GM19099 (cell line): ENCODE data around the gene AUTS2.

Experiments used
- POLR2A ChIP-seq: IDR thresholded peaks from 3 replicates; pipeline ENCODE4 v1.6.1; 2011; ENCODE audit warnings: low read depth; ENCODE audit not compliant: insufficient read length; ENCODE audit errors: extremely low read depth

AUTS2 gene

DNA sequence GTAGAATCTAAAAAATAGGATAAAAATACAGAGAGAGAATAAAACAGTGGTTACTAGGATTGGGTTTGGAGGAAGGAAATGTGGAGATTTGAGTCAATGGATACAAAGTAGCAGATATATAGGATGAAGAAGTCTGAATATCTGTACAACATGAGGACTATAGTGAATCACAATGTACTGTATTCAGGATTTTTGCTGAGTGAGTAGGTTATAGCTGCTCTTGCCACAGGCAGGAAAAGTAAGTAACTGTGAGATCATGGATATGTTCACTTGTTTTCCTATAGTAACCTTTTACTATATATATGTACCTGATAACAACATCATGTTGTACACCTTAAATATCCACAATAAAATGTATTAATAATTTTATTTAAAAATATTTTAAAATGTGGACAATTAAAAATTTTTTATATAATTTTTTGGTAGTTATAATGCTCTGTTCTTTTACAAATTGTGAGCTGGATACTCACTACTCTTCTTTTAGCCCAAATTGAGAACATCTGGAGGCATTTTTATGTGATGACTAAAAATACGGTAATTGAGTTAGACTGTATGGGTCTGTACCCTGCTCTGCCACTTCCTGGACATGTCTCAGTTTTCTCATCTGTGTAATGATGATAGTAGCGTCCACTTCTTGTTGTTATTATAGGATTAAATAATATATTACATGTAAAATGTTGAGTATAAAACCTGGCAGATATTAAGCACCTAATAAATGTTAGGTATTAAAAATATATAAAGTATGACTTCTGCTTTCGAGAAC is 439.1 kb downstream of the AUTS2 start:
- TF ChIP-seq POLR2A = no peak

DNA sequence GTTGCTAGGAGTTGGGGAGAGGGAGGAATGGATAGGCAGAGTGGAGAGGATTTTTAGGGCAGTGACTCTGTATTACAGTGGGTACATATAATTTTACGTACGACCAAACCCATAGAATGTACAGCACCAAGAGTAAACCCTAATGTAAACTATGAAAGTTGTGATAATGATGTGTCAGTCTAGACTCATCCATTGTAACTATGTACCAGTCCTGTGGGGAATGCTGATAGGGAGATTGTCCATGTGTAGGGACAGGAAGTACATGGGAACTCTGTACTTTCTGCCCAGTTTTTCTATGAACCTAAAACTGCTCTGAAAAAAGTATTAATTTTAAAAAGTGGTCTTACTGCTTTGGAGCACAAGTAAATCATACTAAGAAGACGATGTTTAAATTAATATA is 441.8 kb downstream of the AUTS2 start:
- TF ChIP-seq POLR2A = no peak

DNA sequence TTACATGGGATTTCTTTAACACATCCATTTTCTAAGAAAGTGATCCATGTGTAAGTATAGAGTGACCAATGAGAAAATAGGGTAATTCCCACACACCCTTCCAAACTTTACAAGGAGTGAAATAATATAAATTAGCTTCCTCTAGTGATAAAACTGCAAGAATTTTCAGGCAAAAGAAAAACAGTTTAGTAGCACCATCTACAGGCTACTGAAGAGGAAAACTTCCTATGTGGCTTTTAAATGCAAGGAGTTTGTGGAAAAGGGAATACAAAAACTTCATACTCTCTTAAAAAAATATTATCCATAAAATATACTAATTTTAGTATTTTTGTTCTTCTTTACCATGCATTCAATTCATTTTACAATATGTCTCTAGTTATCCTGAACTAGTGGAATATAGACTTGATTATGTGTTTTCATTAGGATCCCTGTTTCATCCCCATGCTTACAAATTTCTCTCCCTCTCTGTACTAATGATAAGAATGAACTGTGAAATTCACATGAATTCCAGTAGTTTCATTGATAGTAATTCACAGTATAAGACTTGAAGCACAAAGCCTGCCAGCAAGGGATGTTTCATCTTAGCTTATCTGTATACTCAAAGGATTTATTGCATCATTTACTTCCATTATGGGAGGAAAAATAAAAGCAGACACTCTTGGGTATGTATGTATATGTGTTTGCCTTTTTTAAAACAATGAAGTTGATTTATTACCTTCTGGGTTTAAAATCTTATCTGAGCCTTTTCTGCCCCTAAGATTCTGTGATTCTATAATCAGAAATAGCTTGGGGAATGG is 442.9 kb downstream of the AUTS2 start:
- TF ChIP-seq POLR2A = no peak

DNA sequence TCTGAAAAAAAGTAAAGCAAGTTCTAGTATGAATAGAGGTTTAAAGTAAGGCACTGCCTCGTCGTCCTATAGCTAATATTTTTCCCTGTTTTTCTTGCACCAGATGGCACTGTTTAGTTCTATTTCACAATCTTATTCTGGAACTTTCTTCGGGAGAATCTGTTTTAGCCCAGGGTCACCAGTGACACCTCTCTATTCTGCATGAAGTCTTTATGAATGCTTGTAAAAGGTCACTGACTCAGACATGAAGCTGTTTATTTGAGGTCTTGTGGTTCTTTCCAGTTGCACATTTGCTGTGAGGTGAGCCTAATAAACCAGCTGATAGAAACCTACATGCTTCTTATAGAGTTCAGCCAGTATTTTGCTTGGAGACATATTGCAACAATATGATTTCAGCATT is 444.3 kb downstream of the AUTS2 start:
- TF ChIP-seq POLR2A = no peak

DNA sequence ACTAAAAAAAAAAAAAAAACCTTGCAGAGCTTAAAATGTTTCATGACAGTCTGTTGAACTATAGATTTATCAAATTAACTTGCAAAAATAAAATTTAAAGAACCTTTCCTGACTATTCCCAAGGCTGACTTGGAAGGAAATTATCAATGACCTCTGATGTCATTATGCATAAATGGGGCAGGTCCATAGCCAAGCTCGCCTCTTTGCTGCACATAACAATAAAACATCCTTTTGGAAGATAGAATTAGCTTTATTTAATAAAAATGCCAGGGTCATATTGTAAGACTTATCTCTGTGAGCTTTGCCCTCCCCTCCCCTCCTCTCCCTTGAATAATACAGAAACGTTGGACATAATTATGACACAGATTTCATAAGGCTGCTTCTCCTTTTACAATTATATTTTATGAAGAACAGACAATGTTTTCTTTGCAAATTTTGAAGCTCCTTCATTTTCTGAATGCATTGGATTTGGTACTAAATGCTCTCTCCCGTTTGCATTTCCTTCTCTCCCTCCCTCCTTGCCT is 444.8 kb downstream of the AUTS2 start:
- no peak for TF ChIP-seq POLR2A

DNA sequence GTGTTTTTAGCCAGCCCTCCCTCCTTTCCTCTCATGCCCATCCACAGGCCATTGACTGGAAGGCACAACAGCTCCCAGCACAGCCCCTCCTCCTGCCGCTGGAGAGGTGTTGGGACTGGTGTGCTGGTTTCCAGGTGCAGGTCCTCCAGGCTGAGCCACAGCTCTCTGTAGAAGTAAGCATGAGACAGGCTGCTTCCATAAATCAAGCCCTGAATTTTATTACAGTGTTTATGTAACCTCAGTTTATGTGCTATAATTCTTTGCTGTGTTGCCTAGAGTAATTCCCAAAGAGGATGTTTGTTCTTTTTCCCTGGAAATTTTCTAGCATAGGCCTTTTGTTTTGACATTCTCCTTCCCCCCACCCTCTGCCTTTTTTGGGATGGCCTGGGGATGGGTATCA is 445.8 kb downstream of the AUTS2 start:
- no peak for TF ChIP-seq POLR2A

DNA sequence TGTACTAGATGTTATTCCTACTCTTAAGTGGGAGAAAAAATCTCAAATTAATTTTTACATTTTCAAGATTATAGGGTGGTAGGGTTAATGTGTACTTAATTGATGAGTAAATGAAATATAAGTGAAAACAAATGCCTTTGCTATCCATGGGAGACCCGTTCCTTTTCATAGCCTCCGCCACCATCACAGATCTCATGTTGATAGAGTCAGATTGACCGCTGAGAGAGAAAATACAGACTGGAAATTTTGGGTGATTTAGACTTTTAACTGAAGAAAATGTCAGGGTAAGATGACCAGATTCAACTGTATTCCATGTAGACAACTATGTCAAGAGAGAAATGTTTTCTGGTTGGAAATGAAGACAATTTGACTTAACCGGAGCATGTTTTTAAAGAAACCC is 446.2 kb downstream of the AUTS2 start:
- no peak for TF ChIP-seq POLR2A

DNA sequence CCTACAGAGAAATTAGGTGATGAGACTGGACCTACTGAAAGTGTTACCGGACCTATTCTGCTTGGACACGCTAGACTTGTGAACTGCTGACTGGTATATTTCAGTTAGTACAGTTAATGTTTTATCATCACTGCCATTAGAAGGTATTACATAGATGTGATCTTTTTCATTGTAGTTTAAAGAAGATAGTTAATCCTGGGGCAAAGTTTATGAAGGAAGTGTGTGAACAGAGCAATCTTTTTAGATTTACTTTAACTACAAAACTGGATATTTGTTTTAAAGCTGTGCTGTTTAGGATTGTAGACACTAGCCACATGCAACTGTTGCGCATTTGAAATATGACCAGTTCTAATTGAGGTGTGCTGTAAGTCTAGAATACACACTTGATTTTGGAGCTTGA is 446.7 kb downstream of the AUTS2 start:
- no peak for TF ChIP-seq POLR2A

DNA sequence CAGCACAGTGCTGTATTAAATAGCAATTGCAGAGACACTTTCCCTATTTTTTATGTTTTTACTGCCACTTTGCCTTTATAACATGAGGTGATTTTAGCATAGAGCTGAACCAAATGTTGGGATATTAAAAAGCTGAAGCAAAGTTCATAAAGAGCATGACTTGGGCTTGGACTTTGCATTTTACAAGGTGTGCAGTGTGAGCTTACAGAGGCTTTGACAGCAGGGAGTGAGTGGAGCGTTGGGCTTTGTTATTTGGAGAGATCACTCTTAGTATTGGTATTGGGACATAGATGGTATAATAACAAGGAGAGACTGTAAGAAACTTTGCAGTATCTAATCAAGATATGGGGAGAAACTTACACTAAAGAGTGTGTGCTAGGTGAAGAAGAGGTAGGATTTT is 449.1 kb downstream of the AUTS2 start:
- no peak for TF ChIP-seq POLR2A

DNA sequence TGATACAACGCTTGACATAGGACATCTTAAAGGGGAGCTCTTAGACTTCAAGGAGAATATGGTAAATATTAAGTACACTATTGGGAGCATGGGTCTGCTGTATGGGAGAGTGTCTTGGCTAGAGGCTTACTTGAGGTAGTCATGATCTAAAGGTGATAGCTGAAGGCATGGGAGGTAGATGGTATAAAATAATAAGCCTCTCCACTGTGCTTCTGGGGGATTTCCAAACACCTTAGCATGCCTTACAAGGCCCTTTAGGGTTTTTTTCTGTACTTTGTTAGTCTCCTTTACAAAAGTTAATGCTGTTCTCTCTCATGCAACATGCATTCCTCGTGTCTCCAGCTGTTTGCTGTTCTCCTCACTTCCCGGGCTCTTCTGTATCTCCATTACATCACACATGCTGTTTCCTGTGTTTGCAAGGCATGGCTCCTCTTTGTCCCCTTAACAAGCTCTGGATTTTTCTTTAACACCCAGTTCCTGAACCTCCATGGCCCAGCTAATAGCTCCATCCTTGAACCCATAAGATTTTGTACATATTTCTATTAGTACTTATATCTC is 449.7 kb downstream of the AUTS2 start:
- TF ChIP-seq POLR2A = no peak

DNA sequence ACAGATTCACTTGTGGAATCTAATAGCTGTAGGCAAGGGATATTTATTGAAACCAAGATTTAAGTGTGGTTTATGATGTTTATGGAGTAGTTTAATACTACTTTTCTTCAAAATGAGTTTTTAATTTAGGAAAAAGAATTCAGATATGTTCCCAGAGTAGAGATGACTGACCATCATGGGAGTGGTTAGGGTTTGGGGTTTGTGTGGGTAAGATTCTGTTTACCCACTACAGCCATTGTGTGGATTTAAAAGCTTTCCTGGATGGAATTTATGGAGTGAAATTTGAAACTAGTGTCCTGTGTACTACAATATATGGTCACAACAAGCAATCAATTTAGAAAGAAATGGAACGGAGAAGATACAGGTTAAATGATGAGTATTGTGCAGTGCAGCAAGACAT is 453.5 kb downstream of the AUTS2 start:
- TF ChIP-seq POLR2A = no peak

DNA sequence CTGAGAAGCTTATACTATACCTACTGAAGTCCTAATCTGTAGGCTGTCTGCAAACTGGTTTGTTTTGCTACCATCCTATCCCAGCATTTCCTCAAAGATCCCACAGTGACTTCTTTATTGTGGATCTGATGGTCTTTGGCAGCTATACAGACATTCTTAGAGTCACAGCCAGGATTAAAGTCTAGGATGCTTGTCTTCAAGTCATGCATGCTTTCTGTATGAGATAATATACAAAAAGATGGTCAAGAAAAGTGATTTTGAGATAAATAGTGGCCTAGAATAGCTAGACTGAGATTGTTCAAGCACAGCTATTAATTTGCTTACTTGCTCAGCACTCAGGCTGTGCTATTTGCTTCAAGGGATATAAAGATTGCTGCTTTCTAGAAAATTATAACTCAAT is 454.4 kb downstream of the AUTS2 start:
- no peak for TF ChIP-seq POLR2A

DNA sequence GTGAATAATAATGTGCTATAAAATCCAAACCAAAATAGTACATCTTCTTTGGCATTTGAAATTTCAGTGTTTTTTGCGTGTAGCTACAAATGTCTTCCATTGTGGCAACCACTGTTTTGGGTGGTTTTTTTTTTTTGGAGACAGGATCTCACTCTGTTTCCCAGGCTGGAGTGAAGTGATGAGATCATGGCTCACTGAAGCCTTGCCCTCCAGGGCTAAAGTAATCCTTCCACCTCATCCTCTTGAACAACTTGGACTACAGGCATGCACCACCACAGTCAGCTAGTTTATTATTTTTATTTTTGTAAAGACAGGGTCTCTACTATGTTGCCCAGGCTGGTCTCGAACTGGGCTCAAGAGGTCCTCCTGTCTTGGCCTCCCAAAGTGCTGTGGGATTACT is 455.1 kb downstream of the AUTS2 start:
- TF ChIP-seq POLR2A = no peak

DNA sequence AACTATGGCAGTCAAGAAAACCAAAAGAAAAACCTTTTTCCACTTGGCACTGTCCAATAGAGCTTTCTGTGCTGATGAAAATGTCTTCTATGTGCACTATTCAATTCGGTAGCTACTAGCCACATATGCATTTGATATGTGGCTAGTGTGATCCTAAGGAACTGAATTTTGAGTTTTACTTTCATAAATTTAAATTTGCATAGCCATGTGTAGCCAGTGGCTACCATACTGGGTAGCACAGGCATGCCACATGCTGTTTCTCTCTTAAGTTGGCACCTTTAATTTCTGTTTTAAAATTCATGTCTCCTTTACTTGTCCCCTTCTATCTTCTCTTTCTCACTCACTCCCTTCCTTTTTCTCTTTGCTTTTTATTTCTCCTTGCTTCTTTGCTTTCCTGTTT is 455.7 kb downstream of the AUTS2 start:
- TF ChIP-seq POLR2A = no peak

DNA sequence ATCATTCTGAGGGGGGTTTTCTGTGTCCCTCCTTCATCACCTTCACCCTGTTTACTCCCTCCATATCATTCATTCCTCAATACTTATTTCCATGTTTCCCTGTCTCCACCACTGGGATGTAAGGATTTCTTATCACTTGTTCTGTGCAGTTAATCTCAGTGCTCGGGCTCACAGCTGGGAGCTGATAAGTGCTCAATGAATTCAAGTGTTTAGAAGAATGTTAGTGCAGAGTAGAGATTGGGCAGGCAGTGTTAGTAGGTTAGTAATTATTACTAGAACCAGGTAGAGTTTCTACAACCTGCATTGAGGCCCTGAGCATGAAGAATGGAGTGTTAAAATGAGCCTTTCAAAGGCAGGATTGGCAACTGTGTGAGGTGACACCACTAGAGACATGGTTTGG is 458.1 kb downstream of the AUTS2 start:
- no peak for TF ChIP-seq POLR2A

DNA sequence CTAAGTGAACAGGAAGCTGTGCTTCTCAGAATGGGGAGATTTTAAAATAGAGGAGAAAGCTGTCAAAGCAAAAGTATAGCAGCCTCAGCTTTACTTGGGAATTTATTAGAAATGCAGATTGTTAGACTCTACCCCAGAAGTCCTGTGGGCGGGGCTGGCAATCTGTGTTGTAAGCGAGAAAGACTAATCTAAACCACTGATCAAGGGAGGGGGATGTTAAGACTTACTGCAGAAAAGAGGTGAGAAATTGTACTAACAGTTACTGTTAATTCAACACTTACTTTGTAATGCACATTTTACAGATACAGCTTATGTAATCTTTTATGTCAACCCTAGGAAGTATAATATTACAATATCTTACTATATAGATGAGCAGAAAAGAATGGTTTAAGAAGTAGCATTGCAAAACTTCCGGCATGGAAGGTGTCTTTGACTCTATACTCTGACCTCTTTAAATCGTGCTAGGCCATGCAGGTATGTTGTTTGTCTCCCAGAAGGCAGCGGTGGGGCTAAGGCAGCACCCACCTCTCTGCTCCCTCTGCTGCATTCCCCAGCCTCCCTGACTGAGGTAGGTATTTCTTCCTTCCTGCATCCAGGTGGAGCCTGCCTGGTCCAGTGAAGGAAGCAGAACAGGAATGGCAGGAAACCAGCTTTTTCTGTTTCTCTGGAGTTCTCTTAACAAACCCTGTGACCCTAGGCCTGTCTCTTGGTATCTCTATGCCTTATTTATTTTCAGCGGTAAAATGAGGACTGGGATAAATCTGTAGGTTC is 462.2 kb downstream of the AUTS2 start:
- TF ChIP-seq POLR2A = no peak

DNA sequence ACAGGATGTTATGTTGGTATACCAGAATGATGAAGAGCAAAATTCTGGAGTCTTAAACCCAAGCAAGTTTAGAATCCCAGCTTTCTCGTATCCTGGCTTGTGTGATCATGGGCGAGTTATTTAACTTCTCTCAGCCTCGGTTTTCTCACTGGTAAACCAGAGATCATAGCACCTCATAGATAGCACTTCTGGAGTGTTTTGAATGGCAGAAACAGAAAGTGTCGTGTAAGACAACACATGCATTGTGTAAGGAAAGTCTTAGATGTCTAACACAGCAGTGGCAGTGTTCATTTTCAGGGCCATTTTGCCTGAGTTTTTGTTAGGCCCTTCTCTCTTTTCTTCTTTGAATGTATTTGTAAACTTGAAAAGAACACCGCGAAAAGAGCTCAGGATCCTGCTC is 465.1 kb downstream of the AUTS2 start:
- TF ChIP-seq POLR2A = no peak
